ENCODE data around the gene DENND6B.

DENND6B gene

GRCh38 chr22:50272044-50272802, 54.6 kb downstream of the DENND6B start:
- peak; percentile 2; the same call in 2 of the 3 replicates for ATAC-seq
- TF ChIP-seq TCF4 (CRISPR knock-in tag; IDR thresholded peaks at IDR 0.05; ENCODE audit: borderline replicate concordance) (no peak), ZFP30 (CRISPR knock-in tag; IDR thresholded peaks at IDR 0.05) (no peak), PPARA (CRISPR knock-in tag; IDR thresholded peaks at IDR 0.05; ENCODE audit: borderline replicate concordance) (no peak), SNAI2 (CRISPR knock-in tag; IDR thresholded peaks at IDR 0.05) (no peak), ZNF565 (CRISPR knock-in tag; conservative IDR thresholded peaks at IDR 0.05; ENCODE audit: low read depth) (no peak), BACH2 (CRISPR knock-in tag; IDR thresholded peaks at IDR 0.05; ENCODE audit: borderline replicate concordance) (no peak), GLIS3 (CRISPR knock-in tag; IDR thresholded peaks at IDR 0.05) (no peak), ISL1 (CRISPR knock-in tag; IDR thresholded peaks at IDR 0.05) (no peak), ZFP3 (CRISPR knock-in tag; IDR thresholded peaks at IDR 0.05) (no peak)

DNA sequence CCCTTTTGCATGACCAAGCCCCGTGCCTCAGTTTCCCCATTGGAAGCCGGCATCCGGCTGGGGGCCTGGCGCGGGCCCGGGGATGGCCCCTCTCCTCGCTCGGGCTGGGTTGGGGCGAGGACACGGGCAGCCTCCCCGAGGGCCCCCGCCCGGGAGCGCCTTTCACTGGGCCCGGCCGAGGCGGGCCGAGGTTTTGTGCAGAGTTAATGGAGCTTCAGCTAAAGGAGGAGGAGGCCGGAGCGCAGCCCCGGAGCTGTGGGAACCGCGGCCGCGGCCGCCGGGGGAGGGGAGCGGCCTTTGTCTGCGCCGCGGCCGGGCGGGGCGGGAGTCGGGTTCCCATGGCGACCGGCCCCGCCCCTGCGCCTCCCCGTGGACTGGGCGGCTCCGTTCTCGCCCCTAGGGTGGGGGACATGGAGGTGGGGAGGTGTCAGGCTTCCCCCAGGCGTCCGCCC, 55.3 kb downstream of the DENND6B start:
- TF ChIP-seq ZFP30 (CRISPR knock-in tag; IDR thresholded peaks at IDR 0.05) (no peak), ZNF565 (CRISPR knock-in tag; conservative IDR thresholded peaks at IDR 0.05; ENCODE audit: low read depth) (no peak), CSRNP3 (CRISPR knock-in tag; IDR thresholded peaks at IDR 0.05) (no peak), ESRRG (CRISPR knock-in tag; IDR thresholded peaks at IDR 0.05) (no peak)
- ATAC-seq: peak; percentile 51

GRCh38 chr22:50270666-50271394, 56.0 kb downstream of the DENND6B start:
- TF ChIP-seq ZFP3 (CRISPR knock-in tag; IDR thresholded peaks at IDR 0.05) (peak; percentile 72; the same call in 1 of the 2 replicates), ESRRG (CRISPR knock-in tag; IDR thresholded peaks at IDR 0.05) (no peak), TSHZ2 (CRISPR knock-in tag; IDR thresholded peaks at IDR 0.05) (no peak), CSRNP3 (CRISPR knock-in tag; IDR thresholded peaks at IDR 0.05) (no peak), BACH2 (CRISPR knock-in tag; IDR thresholded peaks at IDR 0.05; ENCODE audit: borderline replicate concordance) (no peak)
- ATAC-seq: peak; percentile 72

GRCh38 chr22:50269970-50270665, 56.7 kb downstream of the DENND6B start, which contains the start of gene MAPK11:
Gene MAPK11 (minus strand): TSS chr22:50270380. CDS start chr22:50270292, 88 bp downstream.
- no peak for TF ChIP-seq ZFP3 (CRISPR knock-in tag; IDR thresholded peaks at IDR 0.05)
- TF ChIP-seq, protein P1, sequence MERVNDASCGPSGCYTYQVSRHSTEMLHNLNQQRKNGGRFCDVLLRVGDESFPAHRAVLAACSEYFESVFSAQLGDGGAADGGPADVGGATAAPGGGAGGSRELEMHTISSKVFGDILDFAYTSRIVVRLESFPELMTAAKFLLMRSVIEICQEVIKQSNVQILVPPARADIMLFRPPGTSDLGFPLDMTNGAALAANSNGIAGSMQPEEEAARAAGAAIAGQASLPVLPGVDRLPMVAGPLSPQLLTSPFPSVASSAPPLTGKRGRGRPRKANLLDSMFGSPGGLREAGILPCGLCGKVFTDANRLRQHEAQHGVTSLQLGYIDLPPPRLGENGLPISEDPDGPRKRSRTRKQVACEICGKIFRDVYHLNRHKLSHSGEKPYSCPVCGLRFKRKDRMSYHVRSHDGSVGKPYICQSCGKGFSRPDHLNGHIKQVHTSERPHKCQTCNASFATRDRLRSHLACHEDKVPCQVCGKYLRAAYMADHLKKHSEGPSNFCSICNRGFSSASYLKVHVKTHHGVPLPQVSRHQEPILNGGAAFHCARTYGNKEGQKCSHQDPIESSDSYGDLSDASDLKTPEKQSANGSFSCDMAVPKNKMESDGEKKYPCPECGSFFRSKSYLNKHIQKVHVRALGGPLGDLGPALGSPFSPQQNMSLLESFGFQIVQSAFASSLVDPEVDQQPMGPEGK (CRISPR knock-in tag; IDR thresholded peaks at IDR 0.05; ENCODE audit: borderline replicate concordance): peak; percentile 98
- ATAC-seq: peak; percentile 49

GRCh38 chr22:50269573-50269969, 57.2 kb downstream of the DENND6B start:
- no peak for ATAC-seq
- no peak for TF ChIP-seq RARB (CRISPR knock-in tag; IDR thresholded peaks at IDR 0.05)
- TF ChIP-seq ZNF565 (CRISPR knock-in tag; conservative IDR thresholded peaks at IDR 0.05; ENCODE audit: low read depth): no peak
- no peak for TF ChIP-seq ZFP3 (CRISPR knock-in tag; IDR thresholded peaks at IDR 0.05)
- no peak for TF ChIP-seq ISL1 (CRISPR knock-in tag; IDR thresholded peaks at IDR 0.05)
- TF ChIP-seq ESRRG (CRISPR knock-in tag; IDR thresholded peaks at IDR 0.05): no peak
- no peak for TF ChIP-seq OSR1 (CRISPR knock-in tag; IDR thresholded peaks at IDR 0.05)
- TF ChIP-seq ZC3H10 (CRISPR knock-in tag; IDR thresholded peaks at IDR 0.05): no peak
- no peak for TF ChIP-seq CREB5 (CRISPR knock-in tag; IDR thresholded peaks at IDR 0.05; ENCODE audit: low read depth)
